ENCODE measurements around the gene DSC3.
"Not testable (repeated sequence)": the region's sequence is repeated elsewhere in the genome, so short reads cannot be mapped to it uniquely, and the experiment has no call there.

Gene DSC3

GRCh38 chr18:30992231-30992630 is 50.3 kb downstream of the DSC3 start:
- no peak for DNase-seq (ENCODE audit: low spot score)
- no peak for TF ChIP-seq CTCF (IDR thresholded peaks at IDR 0.05; ENCODE audit: extremely low read depth, missing control alignments)

GRCh38 chr18:30991397-30991796 is 51.1 kb downstream of the DSC3 start:
- peak; percentile 23 for DNase-seq (ENCODE audit: low spot score)
- no peak for TF ChIP-seq CTCF (IDR thresholded peaks at IDR 0.05; ENCODE audit: extremely low read depth, missing control alignments)

- no peak for DNase-seq (ENCODE audit: low spot score)
- TF ChIP-seq CTCF (IDR thresholded peaks at IDR 0.05; ENCODE audit: extremely low read depth, missing control alignments): no peak
Observed at GRCh38 chr18:30989141-30989540, 53.4 kb downstream of the DSC3 start.

- DNase-seq (ENCODE audit: low spot score): no peak
- no peak for TF ChIP-seq CTCF (IDR thresholded peaks at IDR 0.05; ENCODE audit: extremely low read depth, missing control alignments)
Observed at GRCh38 chr18:30988440-30988839, 54.1 kb downstream of the DSC3 start.

GRCh38 chr18:30987467-30988241 is 54.9 kb downstream of the DSC3 start:
- TF ChIP-seq CTCF (IDR thresholded peaks at IDR 0.05; ENCODE audit: extremely low read depth, missing control alignments): no peak
- no peak for DNase-seq (ENCODE audit: low spot score)

GRCh38 chr18:30985753-30986152 is 56.8 kb downstream of the DSC3 start:
- TF ChIP-seq CTCF (IDR thresholded peaks at IDR 0.05; ENCODE audit: extremely low read depth, missing control alignments): no peak
- no peak for DNase-seq (ENCODE audit: low spot score)

- no peak for TF ChIP-seq CTCF (IDR thresholded peaks at IDR 0.05; ENCODE audit: extremely low read depth, missing control alignments)
- no peak for DNase-seq (ENCODE audit: low spot score)
Observed at GRCh38 chr18:30982285-30982992, 60.1 kb downstream of the DSC3 start.

- not testable (repeated sequence) for DNase-seq (ENCODE audit: low spot score)
Observed at GRCh38 chr18:30978091-30978490, 64.5 kb downstream of the DSC3 start.

Data from GM20000 (cell line).